PC-3 (cell line): ENCODE results near the gene HM13. TPM values are rescaled to one million over a fixed set of nuclear protein-coding genes. Genes with fewer than 3 reads are reported as not detected.

Experiments
- ATAC-seq: fragments of 200-7000 bp; cut with Tn5 transposase; 2 replicates; pipeline ENCODE4 v1.9.1; 2020; ENCODE audit warnings: mild to moderate bottlenecking, moderate library complexity
- BruUV-seq: library from RNA; stranded (reverse); fragments of 400-500 nt; replicated peaks from 2 replicates; lab custom pipeline; 2021; lab: Mats Ljungman, UMichigan
- CTCF ChIA-PET: fragments of 300-600 bp; sonication (Branson Sonifier 250); formaldehyde crosslinking; loops from one replicate; lab custom pipeline; 2022; ENCODE audit warnings: antibody characterized with exemption; lab: Charles Lee
- POLR2A ChIA-PET: fragments of 300-600 bp; sonication (Branson Sonifier 250); formaldehyde crosslinking; loops from one replicate; lab custom pipeline; 2022; ENCODE audit warnings: antibody characterized with exemption; ENCODE audit not compliant: unreplicated experiment; lab: Charles Lee
- DNase-seq: peaks from one replicate; pipeline ENCODE4 v3.0.0-alpha.2; 2015
- H2AFZ ChIP-seq: fragments of 300-600 bp; sonication (generic); 2 replicates; pipeline ENCODE4 v1.6.0; 2016; ENCODE audit warnings: antibody characterized with exemption, low read length
- H3F3A ChIP-seq: fragments of 300-600 bp; sonication (generic); one replicate; pipeline ENCODE4 v1.6.0; 2017; ENCODE audit warnings: antibody characterized with exemption, low read length, control low read depth, mild to moderate bottlenecking; ENCODE audit not compliant: unreplicated experiment
- H3K27ac ChIP-seq: fragments of 300-600 bp; sonication (generic); 2 replicates; pipeline ENCODE4 v1.5.1; 2016; ENCODE audit warnings: mild to moderate bottlenecking, low read length
- H3K27me3 ChIP-seq: fragments of 300-600 bp; sonication (generic); 2 replicates; pipeline ENCODE4 v1.6.1; 2016; ENCODE audit warnings: low read length, mixed read lengths
- H3K36me3 ChIP-seq: fragments of 300-600 bp; sonication (generic); 2 replicates; pipeline ENCODE4 v1.6.1; 2016; ENCODE audit warnings: low read depth, mixed run types, low read length, mixed read lengths
- H3K4me1 ChIP-seq: fragments of 300-600 bp; sonication (generic); 2 replicates; pipeline ENCODE4 v1.5.1; 2016; ENCODE audit warnings: low read length; ENCODE audit not compliant: insufficient read depth
- H3K4me2 ChIP-seq: fragments of 300-600 bp; sonication (generic); 2 replicates; pipeline ENCODE4 v1.6.0; 2016; ENCODE audit warnings: low read length
- H3K4me3 ChIP-seq: fragments of 300-600 bp; sonication (generic); 2 replicates; pipeline ENCODE4 v1.5.1; 2016; ENCODE audit warnings: mild to moderate bottlenecking, low read length, mixed read lengths
- H3K79me2 ChIP-seq: fragments of 300-600 bp; sonication (generic); 2 replicates; pipeline ENCODE4 v1.6.1; 2017; ENCODE audit warnings: low read length, mixed read lengths
- H3K9ac ChIP-seq: fragments of 300-600 bp; sonication (generic); 2 replicates; pipeline ENCODE4 v1.6.0; 2016; ENCODE audit warnings: mild to moderate bottlenecking, low read length
- H3K9me2 ChIP-seq: fragments of 300-600 bp; sonication (generic); replicated peaks from 2 replicates; pipeline ENCODE4 v1.6.1; 2016; ENCODE audit warnings: mixed run types, low read length, mixed read lengths
- H3K9me3 ChIP-seq: fragments of 300-600 bp; sonication (generic); 2 replicates; pipeline ENCODE4 v1.6.1; 2016; ENCODE audit warnings: low read length, mixed read lengths
- H4K20me1 ChIP-seq: fragments of 300-600 bp; sonication (generic); 2 replicates; pipeline ENCODE4 v1.6.1; 2016; ENCODE audit warnings: low read length, mixed read lengths
- CTCF ChIP-seq: fragments of 300-600 bp; sonication (generic); conservative IDR thresholded peaks from 2 replicates; pipeline ENCODE4 v1.5.1; 2017; ENCODE audit warnings: antibody characterized with exemption, low read depth, mild to moderate bottlenecking, low read length
- EZH2 ChIP-seq: fragments of 300-600 bp; sonication (generic); IDR thresholded peaks from one replicate; pipeline ENCODE4 v1.6.1; 2017; ENCODE audit warnings: antibody characterized with exemption, mild to moderate bottlenecking, low read length; ENCODE audit not compliant: unreplicated experiment
- EZH2phosphoT487 ChIP-seq: fragments of 300-600 bp; sonication (generic); IDR thresholded peaks from 2 replicates; pipeline ENCODE4 v1.6.1; 2018; ENCODE audit warnings: mild to moderate bottlenecking, antibody characterized with exemption, low read length, borderline replicate concordance
- intact Hi-C: fragments of 100-400 bp; cut with micrococcal nuclease; formaldehyde crosslinking; loops from 2 replicates; pipeline ENCODE4 v1.9.0; 2023
- total RNA-seq: library from RNA; depleted of rRNA; stranded (reverse); fragments of >200 nt; gene quantifications from 2 replicates; pipeline ENCODE4 v1.2.3, GENCODE V29; 2014

HM13 gene
- total RNA-seq, 1 experiment from 2014 or later = 99.5 TPM

- TF ChIP-seq CTCF = no peak
- no peak for TF ChIP-seq EZH2
- TF ChIP-seq EZH2phosphoT487 = no peak
- CTCF ChIA-PET = interaction anchor here (0.5 kb wide), 1 partner anchor 58 kb away, joined by 4 read pairs; no protein-coding TSS in a partner anchor
Observed at GRCh38 chr20:31472395-31473330, 41.6 kb upstream of the HM13 start.

GRCh38 chr20:31473331-31474096, 40.7 kb upstream of the HM13 start:
- intact Hi-C loops = no loop called here
- TF ChIP-seq CTCF (no peak), EZH2phosphoT487 (no peak), EZH2 (no peak)
- DNase-seq = no peak
- Histone ChIP-seq H2AFZ (no peak overlapping the region), H4K20me1 (no peaks in the 10 kb centered on the region), H3K9ac (no peak overlapping the region), H3K79me2 (no peaks in the 10 kb centered on the region), H3K4me2 (no peak overlapping the region), H3K27ac (no peak overlapping the region), H3K4me3 (no peak overlapping the region), H3K27me3 (peaks cover 41% of the 10 kb centered on the region), H3K4me1 (no peaks in the 10 kb centered on the region), H3F3A (no peaks in the 10 kb centered on the region), H3K9me2 (no peaks in the 10 kb centered on the region), H3K36me3 (no peaks in the 10 kb centered on the region), H3K9me3 (no peaks in the 10 kb centered on the region)
- POLR2A ChIA-PET = no interaction called here
- ATAC-seq = no peak
- BruUV-seq = no TSS peak
- CTCF ChIA-PET = no interaction called here

More at GRCh38 chr20:31472395-31473330, 41.6 kb upstream of the HM13 start:
- no peak overlapping the region for H3K27ac ChIP-seq
- peaks cover 35% of the 10 kb centered on the region for H3K27me3 ChIP-seq
- DNase-seq = no peak
- H3K4me1 ChIP-seq = no peaks in the 10 kb centered on the region
- BruUV-seq = no TSS peak
- H3K4me2 ChIP-seq = no peak overlapping the region
- POLR2A ChIA-PET = no interaction called here
- no peak overlapping the region for H2AFZ ChIP-seq
- H3K79me2 ChIP-seq = no peaks in the 10 kb centered on the region
- H4K20me1 ChIP-seq = no peaks in the 10 kb centered on the region
- H3K36me3 ChIP-seq = no peaks in the 10 kb centered on the region
- H3K9me3 ChIP-seq = no peaks in the 10 kb centered on the region
- H3F3A ChIP-seq = no peaks in the 10 kb centered on the region
- H3K9ac ChIP-seq = no peak overlapping the region
- H3K4me3 ChIP-seq = no peak overlapping the region
- H3K9me2 ChIP-seq = no peaks in the 10 kb centered on the region
- intact Hi-C loops = no loop called here
- ATAC-seq = no peak
